ENCODE data around the gene CACNA1C.

Gene CACNA1C

GRCh38 chr12:2581293-2582045 lies 528.7 kb downstream of the CACNA1C start:
- no peak for DNase-seq (ENCODE audit: low read depth, low spot score)

GRCh38 chr12:2582631-2583030 lies 529.8 kb downstream of the CACNA1C start:
- DNase-seq (ENCODE audit: low read depth, low spot score): no peak

GRCh38 chr12:2583091-2583497 lies 530.3 kb downstream of the CACNA1C start:
- DNase-seq (ENCODE audit: low read depth, low spot score): peak; percentile 5

- no peak for DNase-seq (ENCODE audit: low read depth, low spot score)
These were observed 531.0 kb downstream of the CACNA1C start for GRCh38 chr12:2583642-2584401.

- no peak for DNase-seq (ENCODE audit: low read depth, low spot score)
These were observed 533.6 kb downstream of the CACNA1C start for GRCh38 chr12:2586156-2587038.

- no peak for DNase-seq (ENCODE audit: low read depth, low spot score)
These were observed 535.6 kb downstream of the CACNA1C start for GRCh38 chr12:2588345-2588744.

GRCh38 chr12:2589381-2589780 lies 536.6 kb downstream of the CACNA1C start:
- DNase-seq (ENCODE audit: low read depth, low spot score): no peak

- no peak for DNase-seq (ENCODE audit: low read depth, low spot score)
These were observed 540.3 kb downstream of the CACNA1C start for GRCh38 chr12:2593045-2593444.

- no peak for DNase-seq (ENCODE audit: low read depth, low spot score)
These were observed 543.7 kb downstream of the CACNA1C start for GRCh38 chr12:2596441-2596840.

- no peak for DNase-seq (ENCODE audit: low read depth, low spot score)
These were observed 552.5 kb downstream of the CACNA1C start for GRCh38 chr12:2605301-2605700.

- no peak for DNase-seq (ENCODE audit: low read depth, low spot score)
These were observed 553.6 kb downstream of the CACNA1C start for GRCh38 chr12:2606186-2606910.

GRCh38 chr12:2607881-2608607 lies 555.3 kb downstream of the CACNA1C start:
- DNase-seq (ENCODE audit: low read depth, low spot score): no peak

- no peak for DNase-seq (ENCODE audit: low read depth, low spot score)
These were observed 555.8 kb downstream of the CACNA1C start for GRCh38 chr12:2608608-2608945.

GRCh38 chr12:2609020-2609419 lies 556.2 kb downstream of the CACNA1C start:
- no peak for DNase-seq (ENCODE audit: low read depth, low spot score)

GRCh38 chr12:2610358-2610757 lies 557.6 kb downstream of the CACNA1C start:
- DNase-seq (ENCODE audit: low read depth, low spot score): no peak

- no peak for DNase-seq (ENCODE audit: low read depth, low spot score)
These were observed 560.7 kb downstream of the CACNA1C start for GRCh38 chr12:2613326-2614073.

GRCh38 chr12:2614341-2614740 lies 561.6 kb downstream of the CACNA1C start:
- DNase-seq (ENCODE audit: low read depth, low spot score): no peak

GRCh38 chr12:2615665-2616402 lies 563.0 kb downstream of the CACNA1C start:
- no peak for DNase-seq (ENCODE audit: low read depth, low spot score)

- DNase-seq (ENCODE audit: low read depth, low spot score): no peak
These were observed 564.0 kb downstream of the CACNA1C start for GRCh38 chr12:2616763-2617162.
